RWPE2 (cell line): ENCODE data around the gene NOSTRIN.

ENCODE experiments used
- ATAC-seq: fragments of 200-7000 bp; cut with Tn5 transposase; 3 replicates; pipeline ENCODE4 v1.9.1; 2021; ENCODE audit warnings: low read depth
- DNase-seq: peaks from one replicate; pipeline ENCODE4 v3.0.0-alpha.2; 2020; ENCODE audit warnings: low spot score
- H3K27ac ChIP-seq: fragments of 450-650 bp; 2 replicates; pipeline ENCODE4 v1.5.1; 2017; ENCODE audit warnings: mild to moderate bottlenecking; ENCODE audit not compliant: poor library complexity, severe bottlenecking
- H3K27me3 ChIP-seq: fragments of 250-450 bp; sonication (Bioruptor Pico); 2 replicates; pipeline ENCODE4 v1.5.1; 2021; ENCODE audit warnings: mild to moderate bottlenecking, moderate library complexity; ENCODE audit not compliant: insufficient read depth, poor library complexity, severe bottlenecking
- H3K36me3 ChIP-seq: fragments of 250-450 bp; sonication (Bioruptor Pico); 2 replicates; pipeline ENCODE4 v1.5.1; 2020; ENCODE audit warnings: low read depth, mild to moderate bottlenecking, moderate library complexity
- H3K4me1 ChIP-seq: fragments of 250-450 bp; sonication (Bioruptor Pico); 2 replicates; pipeline ENCODE4 v1.5.1; 2021; ENCODE audit warnings: mild to moderate bottlenecking, moderate library complexity; ENCODE audit not compliant: insufficient read depth, poor library complexity, severe bottlenecking
- H3K4me3 ChIP-seq: fragments of 250-450 bp; sonication (Bioruptor Pico); 2 replicates; pipeline ENCODE4 v1.5.1; 2021; ENCODE audit warnings: mild to moderate bottlenecking, moderate library complexity; ENCODE audit not compliant: severe bottlenecking
- H3K9me3 ChIP-seq: fragments of 250-450 bp; sonication (Bioruptor Pico); 2 replicates; pipeline ENCODE4 v1.5.1; 2021; ENCODE audit warnings: mild to moderate bottlenecking, moderate library complexity; ENCODE audit not compliant: severe bottlenecking
- TF ChIP-seq, protein P1 (sequence below): fragments of 450-650 bp; IDR thresholded peaks from one replicate; pipeline ENCODE4 v1.5.1; 2017; ENCODE audit warnings: mild to moderate bottlenecking, moderate library complexity; ENCODE audit not compliant: poor library complexity, severe bottlenecking

The NOSTRIN gene

DNA sequence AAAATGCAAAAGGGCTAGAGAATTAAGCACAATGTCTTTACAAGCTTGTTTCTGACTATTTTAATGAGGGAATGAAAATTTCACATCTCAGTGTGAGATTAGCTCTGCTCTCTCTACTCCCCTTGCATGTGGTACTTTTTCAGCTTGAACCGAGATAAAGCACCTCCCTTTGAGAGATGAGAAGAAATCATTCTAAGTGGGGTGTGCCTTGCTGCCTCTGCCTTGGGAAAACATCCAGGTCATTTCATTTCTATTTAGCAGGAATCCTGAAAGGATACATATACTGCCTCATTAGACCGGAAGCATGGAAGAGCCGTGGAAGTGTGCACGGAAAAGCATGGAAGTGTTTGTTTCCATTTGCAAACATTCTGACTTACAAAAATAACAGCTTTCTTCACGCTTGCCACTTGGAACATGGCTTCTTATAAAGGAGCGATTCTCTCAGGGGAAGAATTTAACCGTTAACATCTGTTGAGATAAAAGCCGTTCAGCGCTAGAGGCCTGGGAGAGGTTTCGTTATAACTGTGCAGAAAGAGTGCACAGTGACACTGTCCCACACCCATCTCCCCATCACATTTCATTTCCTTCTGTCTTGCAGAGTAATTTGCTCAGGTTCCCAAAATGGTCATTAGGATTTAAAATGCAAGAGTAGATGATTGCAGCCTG, 16.7 kb downstream of the NOSTRIN start:
- no peaks in the 10 kb centered on the region for H3K36me3 ChIP-seq
- no peaks in the 10 kb centered on the region for H3K9me3 ChIP-seq
- H3K4me3 ChIP-seq: no peak overlapping the region
- TF ChIP-seq, protein P1, sequence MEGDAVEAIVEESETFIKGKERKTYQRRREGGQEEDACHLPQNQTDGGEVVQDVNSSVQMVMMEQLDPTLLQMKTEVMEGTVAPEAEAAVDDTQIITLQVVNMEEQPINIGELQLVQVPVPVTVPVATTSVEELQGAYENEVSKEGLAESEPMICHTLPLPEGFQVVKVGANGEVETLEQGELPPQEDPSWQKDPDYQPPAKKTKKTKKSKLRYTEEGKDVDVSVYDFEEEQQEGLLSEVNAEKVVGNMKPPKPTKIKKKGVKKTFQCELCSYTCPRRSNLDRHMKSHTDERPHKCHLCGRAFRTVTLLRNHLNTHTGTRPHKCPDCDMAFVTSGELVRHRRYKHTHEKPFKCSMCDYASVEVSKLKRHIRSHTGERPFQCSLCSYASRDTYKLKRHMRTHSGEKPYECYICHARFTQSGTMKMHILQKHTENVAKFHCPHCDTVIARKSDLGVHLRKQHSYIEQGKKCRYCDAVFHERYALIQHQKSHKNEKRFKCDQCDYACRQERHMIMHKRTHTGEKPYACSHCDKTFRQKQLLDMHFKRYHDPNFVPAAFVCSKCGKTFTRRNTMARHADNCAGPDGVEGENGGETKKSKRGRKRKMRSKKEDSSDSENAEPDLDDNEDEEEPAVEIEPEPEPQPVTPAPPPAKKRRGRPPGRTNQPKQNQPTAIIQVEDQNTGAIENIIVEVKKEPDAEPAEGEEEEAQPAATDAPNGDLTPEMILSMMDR: no peak
- DNase-seq (no peak), ATAC-seq (no peak)
- H3K27me3 ChIP-seq: no peaks in the 10 kb centered on the region
- no peaks in the 10 kb centered on the region for H3K4me1 ChIP-seq
- no peak overlapping the region for H3K27ac ChIP-seq

DNA sequence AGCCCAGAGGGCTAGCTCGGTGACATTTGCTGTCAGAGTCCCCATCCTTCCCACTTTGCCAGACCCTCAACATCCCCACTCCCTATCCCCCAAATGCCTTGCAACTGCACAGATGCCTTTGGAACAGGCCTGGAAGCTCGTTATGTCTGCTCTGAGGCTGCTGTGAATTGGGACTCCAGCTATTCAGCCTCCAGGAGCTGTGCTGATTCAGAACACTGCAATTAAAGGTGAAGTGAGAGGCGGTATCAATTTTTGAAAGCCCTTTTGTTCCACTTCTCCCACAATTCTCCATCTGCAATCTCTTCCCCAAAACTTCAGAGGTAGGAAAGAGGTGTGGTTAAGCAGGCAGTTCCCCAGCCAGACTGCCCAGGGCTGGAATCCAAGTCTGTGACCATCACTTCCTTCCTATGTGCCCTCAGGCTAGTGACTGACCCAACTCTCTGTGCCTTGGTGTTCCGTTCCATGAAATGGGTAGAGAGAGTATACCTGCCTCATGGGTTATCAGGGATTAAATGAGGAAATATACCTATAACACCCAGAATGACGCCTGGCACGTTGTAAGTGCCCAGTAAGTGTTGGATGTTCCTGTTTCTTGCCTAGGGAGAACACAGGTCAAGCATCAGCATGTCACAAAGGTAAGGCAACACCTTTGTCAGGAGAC, 17.5 kb downstream of the NOSTRIN start:
- no peak for ATAC-seq
- Histone ChIP-seq H3K36me3 (no peaks in the 10 kb centered on the region), H3K9me3 (no peaks in the 10 kb centered on the region), H3K27me3 (no peaks in the 10 kb centered on the region), H3K4me3 (no peak overlapping the region), H3K27ac (no peak overlapping the region), H3K4me1 (no peaks in the 10 kb centered on the region)
- no peak for DNase-seq
- TF ChIP-seq, protein P1: no peak

DNA sequence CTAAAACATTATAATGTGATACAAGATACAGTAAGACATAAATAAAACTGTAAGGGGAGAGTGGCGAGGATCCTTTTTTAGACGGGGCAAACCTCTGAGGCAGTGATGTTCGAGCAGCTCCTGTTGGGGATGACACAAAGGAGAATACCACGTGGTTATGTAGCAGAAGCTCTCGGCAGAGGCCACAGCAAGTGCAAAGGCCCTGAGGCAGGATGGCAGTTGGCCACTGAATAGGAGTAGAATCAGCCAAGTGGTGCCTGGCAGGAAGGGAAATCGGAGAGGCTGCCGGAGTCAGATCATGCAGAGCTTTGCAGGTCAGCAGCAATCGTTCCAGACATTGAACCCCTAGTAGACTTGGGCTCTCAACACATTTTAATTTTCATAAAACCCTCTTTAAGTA, 19.1 kb downstream of the NOSTRIN start:
- H3K27ac ChIP-seq: no peak overlapping the region
- DNase-seq: no peak

DNA sequence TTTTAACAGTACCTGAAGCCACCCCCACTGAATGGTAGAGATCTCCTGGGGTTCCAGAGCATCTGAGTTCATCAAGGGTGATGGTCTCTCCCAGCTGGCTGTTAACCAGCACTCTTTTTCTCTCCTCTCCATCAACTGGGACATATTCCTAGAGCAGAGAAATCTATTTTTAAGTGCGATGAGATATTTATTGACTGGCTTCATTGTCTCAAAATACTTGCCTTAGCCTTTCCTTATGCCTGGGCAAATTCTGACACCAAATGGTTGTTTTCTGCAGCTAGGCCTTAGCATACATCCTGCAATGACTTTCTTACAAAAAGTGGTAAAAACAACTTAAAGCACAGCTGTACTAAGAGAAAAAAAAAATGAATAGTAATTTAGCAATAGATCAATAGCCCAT, 19.6 kb downstream of the NOSTRIN start:
- ATAC-seq (no peak), DNase-seq (no peak)
- Histone ChIP-seq H3K4me3 (no peak overlapping the region), H3K27me3 (no peaks in the 10 kb centered on the region), H3K36me3 (no peaks in the 10 kb centered on the region), H3K4me1 (no peaks in the 10 kb centered on the region), H3K27ac (no peak overlapping the region), H3K9me3 (no peaks in the 10 kb centered on the region)
- TF ChIP-seq, protein P1: no peak

More for the DNA sequence above, 19.1 kb downstream of the NOSTRIN start:
- no peaks in the 10 kb centered on the region for H3K9me3 ChIP-seq
- no peak overlapping the region for H3K4me3 ChIP-seq
- TF ChIP-seq, protein P1: no peak
- ATAC-seq: no peak
- no peaks in the 10 kb centered on the region for H3K27me3 ChIP-seq
- no peaks in the 10 kb centered on the region for H3K36me3 ChIP-seq
- H3K4me1 ChIP-seq: no peaks in the 10 kb centered on the region

DNA sequence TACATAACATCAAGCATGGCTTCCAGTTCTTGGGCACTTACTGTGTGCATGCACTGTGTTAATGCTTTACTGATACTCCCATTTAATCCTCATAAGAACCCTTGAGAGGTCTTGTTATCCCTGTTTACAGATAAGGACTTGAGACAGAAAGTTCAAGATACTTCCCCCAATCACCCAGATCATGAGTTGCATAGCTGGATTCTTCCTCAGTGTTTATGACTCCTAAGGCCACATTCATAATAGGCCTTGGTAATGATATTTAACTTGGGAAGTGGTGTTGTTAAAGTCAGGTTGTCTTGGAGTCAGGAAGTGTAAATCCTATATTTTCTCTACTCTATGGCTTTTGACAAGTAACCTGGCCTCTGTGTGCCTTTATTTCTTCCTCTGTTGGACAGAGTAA, 22.7 kb downstream of the NOSTRIN start:
- TF ChIP-seq, protein P1: no peak
- no peak for ATAC-seq
- DNase-seq: no peak
- Histone ChIP-seq H3K27ac (no peak overlapping the region), H3K4me1 (no peaks in the 10 kb centered on the region), H3K36me3 (no peaks in the 10 kb centered on the region), H3K27me3 (no peaks in the 10 kb centered on the region), H3K4me3 (no peak overlapping the region), H3K9me3 (no peaks in the 10 kb centered on the region)
